PC-3 (cell line): ENCODE results near the gene CCM2. TPM values are rescaled to one million over a fixed set of nuclear protein-coding genes. Genes with fewer than 3 reads are reported as not detected.

Experiments
- ATAC-seq: fragments of 200-7000 bp; cut with Tn5 transposase; 2 replicates; pipeline ENCODE4 v1.9.1; 2020; ENCODE audit warnings: mild to moderate bottlenecking, moderate library complexity
- BruUV-seq: library from RNA; stranded (reverse); fragments of 400-500 nt; replicated peaks from 2 replicates; lab custom pipeline; 2021; lab: Mats Ljungman, UMichigan
- CTCF ChIA-PET: fragments of 300-600 bp; sonication (Branson Sonifier 250); formaldehyde crosslinking; loops from one replicate; lab custom pipeline; 2022; ENCODE audit warnings: antibody characterized with exemption; lab: Charles Lee
- POLR2A ChIA-PET: fragments of 300-600 bp; sonication (Branson Sonifier 250); formaldehyde crosslinking; loops from one replicate; lab custom pipeline; 2022; ENCODE audit warnings: antibody characterized with exemption; ENCODE audit not compliant: unreplicated experiment; lab: Charles Lee
- DNase-seq: peaks from one replicate; pipeline ENCODE4 v3.0.0-alpha.2; 2015
- H2AFZ ChIP-seq: fragments of 300-600 bp; sonication (generic); 2 replicates; pipeline ENCODE4 v1.6.0; 2016; ENCODE audit warnings: antibody characterized with exemption, low read length
- H3F3A ChIP-seq: fragments of 300-600 bp; sonication (generic); one replicate; pipeline ENCODE4 v1.6.0; 2017; ENCODE audit warnings: antibody characterized with exemption, low read length, control low read depth, mild to moderate bottlenecking; ENCODE audit not compliant: unreplicated experiment
- H3K27ac ChIP-seq: fragments of 300-600 bp; sonication (generic); 2 replicates; pipeline ENCODE4 v1.5.1; 2016; ENCODE audit warnings: mild to moderate bottlenecking, low read length
- H3K27me3 ChIP-seq: fragments of 300-600 bp; sonication (generic); 2 replicates; pipeline ENCODE4 v1.6.1; 2016; ENCODE audit warnings: low read length, mixed read lengths
- H3K36me3 ChIP-seq: fragments of 300-600 bp; sonication (generic); 2 replicates; pipeline ENCODE4 v1.6.1; 2016; ENCODE audit warnings: low read depth, mixed run types, low read length, mixed read lengths
- H3K4me1 ChIP-seq: fragments of 300-600 bp; sonication (generic); 2 replicates; pipeline ENCODE4 v1.5.1; 2016; ENCODE audit warnings: low read length; ENCODE audit not compliant: insufficient read depth
- H3K4me2 ChIP-seq: fragments of 300-600 bp; sonication (generic); 2 replicates; pipeline ENCODE4 v1.6.0; 2016; ENCODE audit warnings: low read length
- H3K4me3 ChIP-seq: fragments of 300-600 bp; sonication (generic); 2 replicates; pipeline ENCODE4 v1.5.1; 2016; ENCODE audit warnings: mild to moderate bottlenecking, low read length, mixed read lengths
- H3K79me2 ChIP-seq: fragments of 300-600 bp; sonication (generic); 2 replicates; pipeline ENCODE4 v1.6.1; 2017; ENCODE audit warnings: low read length, mixed read lengths
- H3K9ac ChIP-seq: fragments of 300-600 bp; sonication (generic); 2 replicates; pipeline ENCODE4 v1.6.0; 2016; ENCODE audit warnings: mild to moderate bottlenecking, low read length
- H3K9me2 ChIP-seq: fragments of 300-600 bp; sonication (generic); replicated peaks from 2 replicates; pipeline ENCODE4 v1.6.1; 2016; ENCODE audit warnings: mixed run types, low read length, mixed read lengths
- H3K9me3 ChIP-seq: fragments of 300-600 bp; sonication (generic); 2 replicates; pipeline ENCODE4 v1.6.1; 2016; ENCODE audit warnings: low read length, mixed read lengths
- H4K20me1 ChIP-seq: fragments of 300-600 bp; sonication (generic); 2 replicates; pipeline ENCODE4 v1.6.1; 2016; ENCODE audit warnings: low read length, mixed read lengths
- CTCF ChIP-seq: fragments of 300-600 bp; sonication (generic); conservative IDR thresholded peaks from 2 replicates; pipeline ENCODE4 v1.5.1; 2017; ENCODE audit warnings: antibody characterized with exemption, low read depth, mild to moderate bottlenecking, low read length
- EZH2 ChIP-seq: fragments of 300-600 bp; sonication (generic); IDR thresholded peaks from one replicate; pipeline ENCODE4 v1.6.1; 2017; ENCODE audit warnings: antibody characterized with exemption, mild to moderate bottlenecking, low read length; ENCODE audit not compliant: unreplicated experiment
- EZH2phosphoT487 ChIP-seq: fragments of 300-600 bp; sonication (generic); IDR thresholded peaks from 2 replicates; pipeline ENCODE4 v1.6.1; 2018; ENCODE audit warnings: mild to moderate bottlenecking, antibody characterized with exemption, low read length, borderline replicate concordance
- intact Hi-C: fragments of 100-400 bp; cut with micrococcal nuclease; formaldehyde crosslinking; loops from 2 replicates; pipeline ENCODE4 v1.9.0; 2023
- total RNA-seq: library from RNA; depleted of rRNA; stranded (reverse); fragments of >200 nt; gene quantifications from 2 replicates; pipeline ENCODE4 v1.2.3, GENCODE V29; 2014

Gene CCM2
- total RNA-seq, 1 experiment from 2014 or later = 56.6 TPM

GRCh38 chr7:44963364-44964290, 36.4 kb upstream of the CCM2 start:
- no peak for ATAC-seq
- no peaks in the 10 kb centered on the region for H3F3A ChIP-seq
- no peaks in the 10 kb centered on the region for H3K9me2 ChIP-seq
- H3K9ac ChIP-seq = no peak overlapping the region
- no peaks in the 10 kb centered on the region for H4K20me1 ChIP-seq
- no peaks in the 10 kb centered on the region for H3K79me2 ChIP-seq
- H3K4me1 ChIP-seq = no peaks in the 10 kb centered on the region
- H3K27me3 ChIP-seq = no peaks in the 10 kb centered on the region
- no peak overlapping the region for H3K27ac ChIP-seq
- no peaks in the 10 kb centered on the region for H3K36me3 ChIP-seq
- POLR2A ChIA-PET = no interaction called here
- TF ChIP-seq CTCF (no peak), EZH2 (no peak), EZH2phosphoT487 (no peak)
- no peaks in the 10 kb centered on the region for H3K9me3 ChIP-seq
- no peak overlapping the region for H3K4me2 ChIP-seq
- intact Hi-C loops = no loop called here
- BruUV-seq = no TSS peak
- DNase-seq = no peak
- H3K4me3 ChIP-seq = no peak overlapping the region
- no peak overlapping the region for H2AFZ ChIP-seq
- CTCF ChIA-PET = interaction anchor here (0.6 kb wide), 1 partner anchor 119 kb away, joined by 3 read pairs; no protein-coding TSS in a partner anchor

- intact Hi-C loops = no loop called here
- Histone ChIP-seq H3K4me1 (no peaks in the 10 kb centered on the region), H3K79me2 (no peaks in the 10 kb centered on the region), H2AFZ (no peak overlapping the region), H4K20me1 (no peaks in the 10 kb centered on the region), H3K27ac (no peak overlapping the region), H3K9me3 (no peaks in the 10 kb centered on the region), H3K9ac (no peak overlapping the region), H3F3A (no peaks in the 10 kb centered on the region), H3K27me3 (no peaks in the 10 kb centered on the region), H3K4me3 (no peak overlapping the region), H3K9me2 (no peaks in the 10 kb centered on the region), H3K4me2 (no peak overlapping the region), H3K36me3 (no peaks in the 10 kb centered on the region)
- ChIA-PET CTCF (interaction anchor here (0.6 kb wide), 1 partner anchor 120 kb away, joined by 3 read pairs; no protein-coding TSS in a partner anchor), POLR2A (no interaction called here)
- ATAC-seq = peak; percentile 65
- BruUV-seq = no TSS peak
- DNase-seq = no peak
- TF ChIP-seq EZH2phosphoT487 (no peak), EZH2 (no peak), CTCF (peak; percentile 52)
Measured at GRCh38 chr7:44964384-44964830, 35.6 kb upstream of the CCM2 start.
